CD4-positive, alpha-beta memory T cell (primary cell): ENCODE measurements around the gene COPS9. TPM values are rescaled to one million over a fixed set of nuclear protein-coding genes. Genes with fewer than 3 reads are reported as not detected.
A peak's percentile ranks its signal among the peaks of the same experiment; 100 is the strongest.

ENCODE experiments used
- CTCF ChIA-PET: fragments of 350-600 bp; sonication (Branson Sonifier 250); formaldehyde crosslinking; loops from one replicate; lab custom pipeline; 2021; ENCODE audit warnings: inconsistent platforms; ENCODE audit not compliant: partially characterized antibody; lab: Charles Lee
- POLR2A ChIA-PET: fragments of 350-600 bp; sonication (Branson Sonifier 250); formaldehyde crosslinking; loops from one replicate; lab custom pipeline; 2021; ENCODE audit not compliant: partially characterized antibody; lab: Charles Lee
- DNase-seq, 5 donors: peaks; one replicate each; pipeline versions ENCODE4 v3.0.0 to v3.0.0-alpha.2; 2020 to 2022; ENCODE audit warnings: mixed read lengths in 1 of 5
- H3K27ac ChIP-seq: one replicate; pipeline ENCODE4 v1.7.0; 2013; ENCODE audit warnings: low read depth, low read length
- H3K27me3 ChIP-seq: 2 replicates; pipeline ENCODE4 v1.7.0; 2013; ENCODE audit warnings: mild to moderate bottlenecking, low read length, moderate library complexity; ENCODE audit not compliant: insufficient read depth
- H3K36me3 ChIP-seq: 2 replicates; pipeline ENCODE4 v1.7.0; 2013; ENCODE audit warnings: mild to moderate bottlenecking, low read length, moderate library complexity; ENCODE audit not compliant: insufficient read depth
- H3K4me1 ChIP-seq: 2 replicates; pipeline ENCODE4 v1.7.0; 2013; ENCODE audit warnings: mild to moderate bottlenecking, low read length, moderate library complexity; ENCODE audit not compliant: insufficient read depth
- H3K4me3 ChIP-seq, 2 donors: one replicate each; pipeline ENCODE4 v1.7.0; 2013; ENCODE audit warnings: low read length in 2 of 2, mild to moderate bottlenecking in 1 of 2
- H3K9me3 ChIP-seq, 2 donors: one replicate each; pipeline ENCODE4 v1.7.0; 2013; ENCODE audit warnings: low read length in 2 of 2, control low read depth in 1 of 2; ENCODE audit not compliant: control insufficient read depth in 1 of 2
- H3K27ac Mint-ChIP-seq, 7 donors: one replicate each; pipeline ENCODE4 v1.8.0; 2020 to 2021; ENCODE audit warnings: mixed read lengths in 7 of 7, mild to moderate bottlenecking in 6 of 7, inconsistent platforms in 3 of 7, moderate library complexity in 3 of 7
- H3K27me3 Mint-ChIP-seq, 2 donors: one replicate each; pipeline ENCODE4 v1.8.0; 2020 to 2021; ENCODE audit warnings: mixed read lengths in 2 of 2
- H3K36me3 Mint-ChIP-seq, 2 donors: one replicate each; pipeline ENCODE4 v1.8.0; 2020 to 2021; ENCODE audit warnings: mixed read lengths in 2 of 2, inconsistent platforms in 1 of 2, mild to moderate bottlenecking in 1 of 2
- H3K4me1 Mint-ChIP-seq, 4 donors: one replicate each; pipeline ENCODE4 v1.8.0; 2020 to 2021; ENCODE audit warnings: mixed read lengths in 4 of 4, mild to moderate bottlenecking in 1 of 4
- H3K4me3 Mint-ChIP-seq, 8 donors: one replicate each; pipeline ENCODE4 v1.8.0; 2020 to 2021; ENCODE audit warnings: mixed read lengths in 8 of 8, mild to moderate bottlenecking in 7 of 8, moderate library complexity in 6 of 8, inconsistent platforms in 3 of 8
- H3K9me3 Mint-ChIP-seq, 8 donors: one replicate each; pipeline ENCODE4 v1.8.0; 2020 to 2021; ENCODE audit warnings: mixed read lengths in 8 of 8, mild to moderate bottlenecking in 5 of 8, inconsistent platforms in 3 of 8, moderate library complexity in 1 of 8
- intact Hi-C: fragments of 100-400 bp; cut with micrococcal nuclease; formaldehyde crosslinking; loops from one replicate; pipeline ENCODE4 v1.15.1; 2023
- polyA plus RNA-seq, 2 donors: library from polyadenylated mRNA; unstranded; fragments of 300-500 nt; fragmentation: Illumina TruSeq; gene quantifications; one replicate each; pipeline ENCODE4 v1.2.3, GENCODE V29; 2021
- total RNA-seq, 2 experiments: library from RNA; stranded (reverse); gene quantifications; one replicate each; pipeline ENCODE4 v1.2.3, GENCODE V29; 2021

COPS9 gene
- total and polyA plus RNA-seq, 4 experiments from 2014 or later: 82.2 to 335 (median 195) TPM

GRCh38 chr2:240142859-240143258, 6.8 kb upstream of the COPS9 start:
- H3K9me3 ChIP-seq: no peaks in the 10 kb centered on the region
- H3K27ac ChIP-seq: no peak overlapping the region
- H3K36me3 ChIP-seq: no peaks in the 10 kb centered on the region
- H3K4me1 ChIP-seq: no peaks in the 10 kb centered on the region
- no peaks in the 10 kb centered on the region for H3K27me3 ChIP-seq
- H3K4me1 Mint-ChIP-seq: peaks cover 0 to 5% (median 2%) of the 10 kb centered on the region in 4 donors
- intact Hi-C loops: loop anchor here (5.0 kb wide), 3 partner anchors 211 to 1421 kb away; no protein-coding TSS in a partner anchor
- H3K27me3 Mint-ChIP-seq: peaks cover 0 to 8% of the 10 kb centered on the region in 2 donors
- H3K4me3 Mint-ChIP-seq: no peak overlapping the region
- POLR2A ChIA-PET: interaction anchor here (1.3 kb wide), 1 partner anchor 9 kb away, joined by 4 read pairs; no protein-coding TSS in a partner anchor
- H3K9me3 Mint-ChIP-seq: peaks cover 0 to 1% (median 0%) of the 10 kb centered on the region in 8 donors
- H3K27ac Mint-ChIP-seq: no peak overlapping the region
- no peaks in the 10 kb centered on the region for H3K36me3 Mint-ChIP-seq
- CTCF ChIA-PET: interaction anchor here (0.9 to 8.8 kb wide), 12 partner anchors 8 to 1109 kb away, joined by 3 to 149 read pairs (median 4); no protein-coding TSS in a partner anchor
- no peak overlapping the region for H3K4me3 ChIP-seq
- DNase-seq: no peak

GRCh38 chr2:240142256-240142775, 6.2 kb upstream of the COPS9 start:
- intact Hi-C loops: loop anchor here (5.0 kb wide), 3 partner anchors 210 to 1420 kb away; no protein-coding TSS in a partner anchor
- Mint-ChIP-seq H3K4me1 (peaks cover under 1 to 8% (median 1%) of the 10 kb centered on the region in 4 donors), H3K27ac (no peak overlapping the region), H3K9me3 (no peaks in the 10 kb centered on the region), H3K4me3 (no peak overlapping the region), H3K36me3 (no peaks in the 10 kb centered on the region), H3K27me3 (peaks cover 0 to 6% of the 10 kb centered on the region in 2 donors)
- no peak overlapping the region for H3K4me3 ChIP-seq
- H3K9me3 ChIP-seq: no peaks in the 10 kb centered on the region
- no peaks in the 10 kb centered on the region for H3K36me3 ChIP-seq
- CTCF ChIA-PET: interaction anchor here (1.0 to 8.8 kb wide), 5 partner anchors 9 to 83 kb away, joined by 3 to 149 read pairs (median 5); no protein-coding TSS in a partner anchor
- POLR2A ChIA-PET: no interaction called here
- H3K27ac ChIP-seq: no peak overlapping the region
- H3K4me1 ChIP-seq: peaks cover 1% of the 10 kb centered on the region
- H3K27me3 ChIP-seq: no peaks in the 10 kb centered on the region
- no peak for DNase-seq

- Mint-ChIP-seq H3K9me3 (no peaks in the 10 kb centered on the region), H3K4me1 (peaks cover 4 to 14% (median 6%) of the 10 kb centered on the region in 4 donors), H3K27me3 (peaks cover 0 to 4% of the 10 kb centered on the region in 2 donors), H3K4me3 (no peak overlapping the region), H3K36me3 (no peaks in the 10 kb centered on the region), H3K27ac (no peak overlapping the region)
- ChIA-PET POLR2A (no interaction called here), CTCF (interaction anchor here (1.0 to 8.8 kb wide), 3 partner anchors 9 to 82 kb away, joined by 3 to 149 read pairs (median 22); no protein-coding TSS in a partner anchor)
- Histone ChIP-seq H3K36me3 (no peaks in the 10 kb centered on the region), H3K4me3 (no peak overlapping the region), H3K27ac (no peak overlapping the region), H3K27me3 (no peaks in the 10 kb centered on the region), H3K4me1 (peaks cover 7% of the 10 kb centered on the region), H3K9me3 (no peaks in the 10 kb centered on the region)
- intact Hi-C loops: loop anchor here (5.0 kb wide), 3 partner anchors 209 to 1419 kb away; no protein-coding TSS in a partner anchor
- DNase-seq: no peak
These were observed 5.6 kb upstream of the COPS9 start for GRCh38 chr2:240141736-240142135.

DNA sequence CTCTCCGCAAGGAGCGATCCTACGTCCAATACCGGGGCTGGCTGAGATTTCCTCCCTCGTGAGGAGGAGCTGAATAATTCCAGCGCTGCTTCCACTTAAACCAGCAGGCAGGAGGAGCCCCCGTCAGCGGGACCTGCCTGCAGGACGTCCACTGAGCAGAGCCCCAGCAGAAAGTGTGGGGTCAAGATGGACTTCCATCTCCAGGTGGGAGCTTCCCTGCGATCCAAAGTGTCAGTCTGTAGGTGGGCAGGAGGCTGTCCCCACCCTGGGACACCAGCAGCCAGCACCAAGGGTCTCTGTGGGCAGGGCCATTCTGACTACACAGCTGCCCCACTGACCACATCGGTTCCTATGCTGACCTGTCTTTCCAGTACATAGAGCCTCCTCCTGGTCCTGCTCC, 4.8 kb upstream of the COPS9 start:
- H3K4me1 Mint-ChIP-seq: peaks cover 4 to 15% (median 9%) of the 10 kb centered on the region in 4 donors
- Histone ChIP-seq H3K27ac (no peak overlapping the region), H3K36me3 (no peaks in the 10 kb centered on the region), H3K4me3 (no peak overlapping the region), H3K27me3 (no peaks in the 10 kb centered on the region), H3K9me3 (no peaks in the 10 kb centered on the region), H3K4me1 (peaks cover 7% of the 10 kb centered on the region)
- POLR2A ChIA-PET: no interaction called here
- DNase-seq: no peak
- peak overlapping the region in 1 of 7 donors; percentile 11 for H3K27ac Mint-ChIP-seq
- H3K27me3 Mint-ChIP-seq: peaks cover 0 to 4% of the 10 kb centered on the region in 2 donors
- CTCF ChIA-PET: interaction anchor here (0.9 to 8.8 kb wide), 2 partner anchors 81 to 120 kb away, joined by 3 to 149 read pairs; no protein-coding TSS in a partner anchor
- H3K4me3 Mint-ChIP-seq: no peak overlapping the region
- intact Hi-C loops: loop anchor here (5.0 kb wide), 3 partner anchors 209 to 1419 kb away; no protein-coding TSS in a partner anchor
- peaks cover 0 to 2% of the 10 kb centered on the region in 2 donors for H3K36me3 Mint-ChIP-seq
- no peaks in the 10 kb centered on the region for H3K9me3 Mint-ChIP-seq

DNA sequence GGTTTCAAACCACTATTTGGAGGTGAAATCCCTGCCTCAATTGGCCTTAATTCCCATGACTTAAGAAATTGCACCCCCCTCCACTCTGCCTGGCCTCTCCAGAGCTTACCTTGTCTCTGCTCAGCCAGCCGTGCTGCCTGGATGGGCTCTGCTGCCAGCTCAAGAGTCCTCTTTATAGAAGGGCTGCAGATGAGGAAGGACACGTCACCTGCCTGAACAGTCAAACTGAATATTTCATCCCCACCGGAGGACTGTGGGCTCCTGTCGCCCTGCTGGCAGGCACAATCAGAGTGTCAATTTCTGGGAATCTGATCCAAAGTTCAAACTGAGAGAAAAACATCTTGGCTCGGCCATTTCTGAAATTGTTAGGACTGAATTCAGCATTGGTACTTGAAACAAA, 4.4 kb upstream of the COPS9 start, which contains the start of gene OTOS:
Gene OTOS (minus strand): TSS at position 148 of the 400 bp plus-strand sequence. CDS start 332 bp downstream, outside the sequence.
- no peak for DNase-seq
- Mint-ChIP-seq H3K9me3 (no peaks in the 10 kb centered on the region), H3K4me1 (peaks cover 6 to 19% (median 12%) of the 10 kb centered on the region in 4 donors), H3K36me3 (peaks cover 0 to 4% of the 10 kb centered on the region in 2 donors), H3K4me3 (peak within 1 kb of the TSS in 3 of 8 donors; percentile 3 to 31 (median 26)), H3K27me3 (peaks cover 0 to 4% of the 10 kb centered on the region in 2 donors), H3K27ac (peak within 1 kb of the TSS in 2 of 7 donors; percentile 11 to 29)
- intact Hi-C loops: loop anchor here (5.0 kb wide), 3 partner anchors 208 to 1418 kb away; no protein-coding TSS in a partner anchor
- ChIA-PET POLR2A (no interaction called here), CTCF (interaction anchor here (0.9 to 8.8 kb wide), 3 partner anchors 9 to 119 kb away, joined by 3 to 149 read pairs (median 7); no protein-coding TSS in a partner anchor)
- Histone ChIP-seq H3K4me3 (no peak within 1 kb of the TSS), H3K36me3 (no peaks in the 10 kb centered on the region), H3K9me3 (no peaks in the 10 kb centered on the region), H3K4me1 (peaks cover 10% of the 10 kb centered on the region), H3K27me3 (no peaks in the 10 kb centered on the region), H3K27ac (no peak within 1 kb of the TSS)

DNA sequence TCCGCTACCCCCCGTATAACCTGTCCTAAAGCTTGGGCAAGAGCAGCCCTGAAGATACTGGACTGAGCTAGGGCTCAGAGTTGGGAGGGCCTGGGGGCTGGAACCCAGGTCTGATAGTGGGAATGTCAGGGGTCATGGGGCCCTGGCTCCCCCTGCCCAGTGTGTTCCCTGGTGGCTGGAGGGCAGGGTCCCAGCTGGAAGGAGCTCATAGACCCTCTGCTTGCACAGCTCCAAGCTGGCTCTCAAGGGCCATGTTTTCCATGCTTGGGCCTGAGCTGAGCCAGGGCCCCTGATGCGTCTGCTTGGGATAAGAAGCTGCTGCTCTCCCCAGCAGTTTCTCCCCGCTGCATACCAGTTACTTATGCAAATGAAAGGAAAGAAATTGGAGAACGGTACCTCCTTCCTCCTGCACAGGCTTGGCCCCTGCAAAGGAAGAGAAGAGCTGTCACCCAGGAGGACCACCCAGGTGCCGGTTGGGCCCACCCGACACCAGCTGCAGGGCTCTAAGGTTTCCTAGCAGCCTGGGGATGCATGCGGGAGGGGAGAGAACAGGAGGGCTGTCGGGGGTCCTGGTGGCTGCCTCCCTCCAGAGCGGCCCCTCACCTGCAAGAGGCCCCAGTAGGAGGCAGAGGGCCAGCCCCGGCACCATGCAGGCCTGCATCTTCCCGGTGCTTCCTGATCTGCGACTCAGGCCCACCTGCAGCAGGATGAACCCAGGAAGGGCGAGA, 3.7 kb upstream of the COPS9 start:
- ChIA-PET POLR2A (no interaction called here), CTCF (interaction anchor here (2.2 to 8.8 kb wide), 2 partner anchors 10 to 80 kb away, joined by 7 to 149 read pairs; no protein-coding TSS in a partner anchor)
- Mint-ChIP-seq H3K27me3 (peaks cover 0 to 1% of the 10 kb centered on the region in 2 donors), H3K9me3 (no peaks in the 10 kb centered on the region), H3K4me3 (peak overlapping the region in 2 of 8 donors; percentile 3 to 26), H3K36me3 (peaks cover 0 to 10% of the 10 kb centered on the region in 2 donors), H3K27ac (no peak overlapping the region), H3K4me1 (peaks cover 12 to 26% (median 19%) of the 10 kb centered on the region in 4 donors)
- intact Hi-C loops: loop anchor here (5.0 kb wide), 3 partner anchors 208 to 1418 kb away; no protein-coding TSS in a partner anchor
- H3K4me1 ChIP-seq: peaks cover 16% of the 10 kb centered on the region
- H3K9me3 ChIP-seq: no peaks in the 10 kb centered on the region
- H3K36me3 ChIP-seq: no peaks in the 10 kb centered on the region
- H3K27ac ChIP-seq: no peak overlapping the region
- DNase-seq: no peak
- no peak overlapping the region for H3K4me3 ChIP-seq
- no peaks in the 10 kb centered on the region for H3K27me3 ChIP-seq
